ENCODE measurements around the gene PLCH2. TPM values are rescaled to one million over a fixed set of nuclear protein-coding genes. Genes with fewer than 3 reads are reported as not detected.

The PLCH2 gene
- total and polyA plus RNA-seq, 9 of the 15 experiments (the other 6 are each of a cell fraction or from before 2014, with no cell fraction given), result 0.16 TPM; not detected in 8

DNA sequence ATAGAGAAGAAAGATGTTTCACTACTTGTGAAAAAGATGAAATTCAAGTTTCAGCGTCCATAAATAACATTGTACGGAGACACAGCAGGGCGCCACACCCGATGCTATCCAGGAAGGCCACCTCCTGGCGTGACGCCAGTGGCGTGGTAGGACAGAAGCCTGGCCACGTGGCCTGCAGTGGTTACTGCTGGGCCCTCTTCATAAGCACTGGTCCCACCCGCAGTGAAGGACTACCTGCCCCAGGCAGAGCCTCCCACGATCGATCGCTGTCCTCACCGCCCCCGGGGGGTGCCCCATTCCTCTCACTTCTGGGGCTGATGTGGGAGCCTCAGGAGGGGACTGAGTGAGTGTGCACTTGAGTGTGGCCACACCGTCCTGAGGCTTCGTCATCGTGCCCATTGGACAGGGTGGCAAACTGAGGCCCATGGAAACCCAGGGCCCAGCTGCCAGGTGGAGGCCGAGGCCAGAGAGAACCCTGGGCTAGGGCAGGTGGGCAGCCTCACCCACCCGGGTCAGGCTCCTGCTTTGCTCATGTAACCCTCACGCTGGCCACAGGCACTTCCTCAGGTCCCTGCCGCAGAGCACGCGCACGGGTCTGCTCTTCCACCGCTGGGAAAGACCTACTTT is 65.6 kb downstream of the PLCH2 start (continued):
- TF ChIP-seq, protein P1, sequence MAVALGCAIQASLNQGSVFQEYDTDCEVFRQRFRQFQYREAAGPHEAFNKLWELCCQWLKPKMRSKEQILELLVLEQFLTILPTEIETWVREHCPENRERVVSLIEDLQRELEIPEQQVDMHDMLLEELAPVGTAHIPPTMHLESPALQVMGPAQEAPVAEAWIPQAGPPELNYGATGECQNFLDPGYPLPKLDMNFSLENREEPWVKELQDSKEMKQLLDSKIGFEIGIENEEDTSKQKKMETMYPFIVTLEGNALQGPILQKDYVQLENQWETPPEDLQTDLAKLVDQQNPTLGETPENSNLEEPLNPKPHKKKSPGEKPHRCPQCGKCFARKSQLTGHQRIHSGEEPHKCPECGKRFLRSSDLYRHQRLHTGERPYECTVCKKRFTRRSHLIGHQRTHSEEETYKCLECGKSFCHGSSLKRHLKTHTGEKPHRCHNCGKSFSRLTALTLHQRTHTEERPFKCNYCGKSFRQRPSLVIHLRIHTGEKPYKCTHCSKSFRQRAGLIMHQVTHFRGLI (CRISPR knock-in tag; IDR thresholded peaks at IDR 0.05), result no peak
- TF ChIP-seq, protein P2, sequence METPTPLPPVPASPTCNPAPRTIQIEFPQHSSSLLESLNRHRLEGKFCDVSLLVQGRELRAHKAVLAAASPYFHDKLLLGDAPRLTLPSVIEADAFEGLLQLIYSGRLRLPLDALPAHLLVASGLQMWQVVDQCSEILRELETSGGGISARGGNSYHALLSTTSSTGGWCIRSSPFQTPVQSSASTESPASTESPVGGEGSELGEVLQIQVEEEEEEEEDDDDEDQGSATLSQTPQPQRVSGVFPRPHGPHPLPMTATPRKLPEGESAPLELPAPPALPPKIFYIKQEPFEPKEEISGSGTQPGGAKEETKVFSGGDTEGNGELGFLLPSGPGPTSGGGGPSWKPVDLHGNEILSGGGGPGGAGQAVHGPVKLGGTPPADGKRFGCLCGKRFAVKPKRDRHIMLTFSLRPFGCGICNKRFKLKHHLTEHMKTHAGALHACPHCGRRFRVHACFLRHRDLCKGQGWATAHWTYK (CRISPR knock-in tag; IDR thresholded peaks at IDR 0.05), result peak; percentile 92
- TF ChIP-seq ARHGAP35 (IDR thresholded peaks at IDR 0.05; ENCODE audit: partially characterized antibody) (peak; percentile 16), NBN (IDR thresholded peaks at IDR 0.05; ENCODE audit: low read depth) (0 out of 2 replicates have a peak, but pooled peaks have one; percentile 41), SMARCA5 (IDR thresholded peaks at IDR 0.05) (peak; percentile 99), HMGN3 (IDR thresholded peaks at IDR 0.05; ENCODE audit: borderline replicate concordance, extremely low read depth, insufficient read length, low read depth, low read length) (peak; percentile 68), SRSF1 (IDR thresholded peaks at IDR 0.05; ENCODE audit: low read depth, low read length) (no peak), MAZ (CRISPR knock-in tag; conservative IDR thresholded peaks at IDR 0.05 in 1 of 2, IDR thresholded peaks at IDR 0.05 in 1 of 2) (peak in 1 of 2 experiments; percentile 75; a peak in 2 of 4 replicates), ZBTB17 (CRISPR knock-in tag; IDR thresholded peaks at IDR 0.05) (peak; percentile 51), YBX1 (IDR thresholded peaks at IDR 0.05) (no peak), SMAD2 (IDR thresholded peaks at IDR 0.05; ENCODE audit: low read depth, low read length) (no peak), HLTF (IDR thresholded peaks at IDR 0.05) (peak; percentile 60; the same call in 1 of the 2 replicates), MEF2D (tag; conservative IDR thresholded peaks at IDR 0.05; ENCODE audit: low read depth) (0 out of 2 replicates have a peak, but pooled peaks have one; percentile 49)
- TF ChIP-seq, protein P3, sequence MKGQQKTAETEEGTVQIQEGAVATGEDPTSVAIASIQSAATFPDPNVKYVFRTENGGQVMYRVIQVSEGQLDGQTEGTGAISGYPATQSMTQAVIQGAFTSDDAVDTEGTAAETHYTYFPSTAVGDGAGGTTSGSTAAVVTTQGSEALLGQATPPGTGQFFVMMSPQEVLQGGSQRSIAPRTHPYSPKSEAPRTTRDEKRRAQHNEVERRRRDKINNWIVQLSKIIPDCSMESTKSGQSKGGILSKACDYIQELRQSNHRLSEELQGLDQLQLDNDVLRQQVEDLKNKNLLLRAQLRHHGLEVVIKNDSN (CRISPR knock-in tag; IDR thresholded peaks at IDR 0.05), result peak; percentile 94
- TF ChIP-seq, protein P4, sequence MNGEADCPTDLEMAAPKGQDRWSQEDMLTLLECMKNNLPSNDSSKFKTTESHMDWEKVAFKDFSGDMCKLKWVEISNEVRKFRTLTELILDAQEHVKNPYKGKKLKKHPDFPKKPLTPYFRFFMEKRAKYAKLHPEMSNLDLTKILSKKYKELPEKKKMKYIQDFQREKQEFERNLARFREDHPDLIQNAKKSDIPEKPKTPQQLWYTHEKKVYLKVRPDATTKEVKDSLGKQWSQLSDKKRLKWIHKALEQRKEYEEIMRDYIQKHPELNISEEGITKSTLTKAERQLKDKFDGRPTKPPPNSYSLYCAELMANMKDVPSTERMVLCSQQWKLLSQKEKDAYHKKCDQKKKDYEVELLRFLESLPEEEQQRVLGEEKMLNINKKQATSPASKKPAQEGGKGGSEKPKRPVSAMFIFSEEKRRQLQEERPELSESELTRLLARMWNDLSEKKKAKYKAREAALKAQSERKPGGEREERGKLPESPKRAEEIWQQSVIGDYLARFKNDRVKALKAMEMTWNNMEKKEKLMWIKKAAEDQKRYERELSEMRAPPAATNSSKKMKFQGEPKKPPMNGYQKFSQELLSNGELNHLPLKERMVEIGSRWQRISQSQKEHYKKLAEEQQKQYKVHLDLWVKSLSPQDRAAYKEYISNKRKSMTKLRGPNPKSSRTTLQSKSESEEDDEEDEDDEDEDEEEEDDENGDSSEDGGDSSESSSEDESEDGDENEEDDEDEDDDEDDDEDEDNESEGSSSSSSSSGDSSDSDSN (IDR thresholded peaks at IDR 0.05; ENCODE audit: borderline replicate concordance in 1 of 2, low read depth in 2 of 2, low read length in 2 of 2), result no peak
- TF ChIP-seq, protein P5, sequence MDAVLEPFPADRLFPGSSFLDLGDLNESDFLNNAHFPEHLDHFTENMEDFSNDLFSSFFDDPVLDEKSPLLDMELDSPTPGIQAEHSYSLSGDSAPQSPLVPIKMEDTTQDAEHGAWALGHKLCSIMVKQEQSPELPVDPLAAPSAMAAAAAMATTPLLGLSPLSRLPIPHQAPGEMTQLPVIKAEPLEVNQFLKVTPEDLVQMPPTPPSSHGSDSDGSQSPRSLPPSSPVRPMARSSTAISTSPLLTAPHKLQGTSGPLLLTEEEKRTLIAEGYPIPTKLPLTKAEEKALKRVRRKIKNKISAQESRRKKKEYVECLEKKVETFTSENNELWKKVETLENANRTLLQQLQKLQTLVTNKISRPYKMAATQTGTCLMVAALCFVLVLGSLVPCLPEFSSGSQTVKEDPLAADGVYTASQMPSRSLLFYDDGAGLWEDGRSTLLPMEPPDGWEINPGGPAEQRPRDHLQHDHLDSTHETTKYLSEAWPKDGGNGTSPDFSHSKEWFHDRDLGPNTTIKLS (IDR thresholded peaks at IDR 0.05; ENCODE audit: borderline replicate concordance, low read depth), result peak; percentile 91
- TF ChIP-seq, protein P6, sequence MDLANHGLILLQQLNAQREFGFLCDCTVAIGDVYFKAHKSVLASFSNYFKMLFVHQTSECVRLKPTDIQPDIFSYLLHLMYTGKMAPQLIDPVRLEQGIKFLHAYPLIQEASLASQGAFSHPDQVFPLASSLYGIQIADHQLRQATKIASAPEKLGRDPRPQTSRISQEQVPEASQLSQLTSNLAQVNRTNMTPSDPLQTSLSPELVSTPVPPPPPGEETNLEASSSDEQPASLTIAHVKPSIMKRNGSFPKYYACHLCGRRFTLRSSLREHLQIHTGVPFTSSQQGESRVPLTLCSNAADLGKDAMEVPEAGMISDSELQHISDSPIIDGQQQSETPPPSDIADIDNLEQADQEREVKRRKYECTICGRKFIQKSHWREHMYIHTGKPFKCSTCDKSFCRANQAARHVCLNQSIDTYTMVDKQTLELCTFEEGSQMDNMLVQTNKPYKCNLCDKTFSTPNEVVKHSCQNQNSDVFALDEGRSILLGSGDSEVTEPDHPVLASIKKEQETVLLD (IDR thresholded peaks at IDR 0.05), result peak; percentile 64; the same call in 1 of the 2 replicates
